SJCRH30 (cell line): ENCODE measurements around the gene CELF1. TPM values are rescaled to one million over a fixed set of nuclear protein-coding genes. Genes with fewer than 3 reads are reported as not detected.
A peak's percentile ranks its signal among the peaks of the same experiment; 100 is the strongest.

Experiments used
- DNase-seq, 2 experiments: peaks; one replicate each; pipeline ENCODE4 v3.0.0-alpha.2; 2015 to 2020
- H3K27ac ChIP-seq: fragments of 250-450 bp; sonication (Bioruptor Pico); 2 replicates; pipeline ENCODE4 v1.5.1; 2020; ENCODE audit warnings: mild to moderate bottlenecking, moderate library complexity
- H3K27me3 ChIP-seq: fragments of 250-450 bp; sonication (Bioruptor Pico); 2 replicates; pipeline ENCODE4 v1.5.1; 2020; ENCODE audit warnings: mild to moderate bottlenecking, moderate library complexity
- H3K36me3 ChIP-seq: fragments of 250-450 bp; sonication (Bioruptor Pico); 2 replicates; pipeline ENCODE4 v1.5.1; 2020; ENCODE audit warnings: mild to moderate bottlenecking, moderate library complexity
- H3K4me1 ChIP-seq: fragments of 250-450 bp; sonication (Bioruptor Pico); 2 replicates; pipeline ENCODE4 v1.5.1; 2020; ENCODE audit warnings: mild to moderate bottlenecking, moderate library complexity
- H3K4me3 ChIP-seq: fragments of 250-450 bp; sonication (Bioruptor Pico); 2 replicates; pipeline ENCODE4 v1.5.1; 2020; ENCODE audit warnings: mild to moderate bottlenecking, moderate library complexity
- H3K9me3 ChIP-seq: fragments of 250-450 bp; sonication (Bioruptor Pico); replicated peaks from 2 replicates; pipeline ENCODE4 v1.5.1; 2020; ENCODE audit warnings: mild to moderate bottlenecking, moderate library complexity
- total RNA-seq: library from RNA; depleted of rRNA; stranded (reverse); fragments of >200 nt; shearing (Covaris generic); gene quantifications from 2 replicates; pipeline ENCODE4 v1.2.3, GENCODE V29; 2014

CELF1 gene
- total RNA-seq, 1 experiment from 2014 or later = 108 TPM

- H3K27me3 ChIP-seq = no peaks in the 10 kb centered on the region
Observed at GRCh38 chr11:47516984-47517853, 35.7 kb downstream of the CELF1 start.

DNA sequence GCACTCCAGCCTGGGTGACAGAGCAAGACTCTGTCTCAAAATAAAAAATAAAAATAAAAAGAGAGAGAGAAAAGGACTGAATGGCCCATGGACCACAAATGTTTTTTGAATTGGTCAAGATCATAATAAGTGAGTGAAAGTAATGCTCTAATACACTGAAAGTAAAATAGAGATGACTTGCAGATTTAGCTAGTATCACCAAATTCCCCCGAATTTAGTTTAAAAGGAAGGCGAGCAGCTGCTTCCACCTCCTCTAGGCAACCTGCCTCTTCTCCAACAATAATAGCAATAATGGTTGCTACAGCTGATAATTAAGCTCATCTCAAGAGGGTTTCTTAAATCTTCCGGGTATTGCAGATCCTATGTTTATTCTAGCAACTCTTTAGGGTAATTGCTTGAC, 36.8 kb downstream of the CELF1 start:
- Histone ChIP-seq H3K9me3 (no peaks in the 10 kb centered on the region), H3K4me1 (peaks cover 17% of the 10 kb centered on the region), H3K4me3 (no peak overlapping the region), H3K27ac (no peak overlapping the region), H3K36me3 (peaks cover 4% of the 10 kb centered on the region; the same call in 1 of the 2 replicates), H3K27me3 (no peaks in the 10 kb centered on the region)
- no peak for DNase-seq

More at GRCh38 chr11:47516984-47517853, 35.7 kb downstream of the CELF1 start:
- DNase-seq = no peak
- Histone ChIP-seq H3K4me3 (no peak overlapping the region), H3K4me1 (peaks cover 17% of the 10 kb centered on the region), H3K36me3 (peaks cover 5% of the 10 kb centered on the region; the same call in 1 of the 2 replicates), H3K9me3 (no peaks in the 10 kb centered on the region), H3K27ac (no peak overlapping the region)

DNA sequence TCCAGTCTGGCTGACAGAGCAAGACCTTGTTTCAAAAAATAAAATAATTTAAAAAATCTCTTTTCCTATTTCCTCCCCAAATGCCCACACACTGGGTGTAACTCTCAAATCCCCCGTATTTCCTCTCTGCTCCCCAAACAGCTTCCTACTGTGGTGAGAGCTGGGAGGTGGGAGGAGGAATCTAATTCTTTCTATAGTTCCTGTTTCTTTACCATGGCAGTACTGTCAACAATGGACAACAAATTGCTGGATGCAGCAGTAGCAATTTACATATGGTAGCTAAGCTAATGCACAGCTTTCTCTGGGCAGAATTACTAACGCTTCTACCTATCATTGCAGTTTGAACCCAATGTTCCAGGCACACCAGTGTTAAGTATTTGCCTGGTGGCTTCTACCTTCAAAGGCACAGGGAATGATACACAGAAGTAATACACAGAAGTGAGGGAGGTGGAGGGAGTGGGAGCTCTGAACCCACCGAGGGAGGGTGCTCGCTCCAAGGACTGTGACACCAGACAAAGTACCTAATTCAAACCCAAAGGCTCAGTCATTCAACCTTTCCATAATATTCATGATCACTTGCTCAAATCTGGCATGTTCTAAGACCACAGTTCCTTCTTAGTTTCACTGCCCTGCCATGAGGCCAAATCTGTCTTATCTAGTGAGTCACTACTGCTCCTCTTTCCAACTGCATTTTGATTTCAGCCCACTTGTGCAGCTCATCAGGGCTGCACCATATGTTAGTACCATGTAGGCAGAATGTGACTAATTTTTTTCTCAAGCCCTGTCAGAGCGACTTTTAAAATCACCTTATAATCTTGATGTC, 37.9 kb downstream of the CELF1 start:
- no peaks in the 10 kb centered on the region for H3K27me3 ChIP-seq
- DNase-seq = peak; percentile 24 to 44
- no peak overlapping the region for H3K27ac ChIP-seq
- H3K4me1 ChIP-seq = peaks cover 17% of the 10 kb centered on the region
- H3K36me3 ChIP-seq = peaks cover 4% of the 10 kb centered on the region; the same call in 1 of the 2 replicates
- no peaks in the 10 kb centered on the region for H3K9me3 ChIP-seq
- no peak overlapping the region for H3K4me3 ChIP-seq

DNA sequence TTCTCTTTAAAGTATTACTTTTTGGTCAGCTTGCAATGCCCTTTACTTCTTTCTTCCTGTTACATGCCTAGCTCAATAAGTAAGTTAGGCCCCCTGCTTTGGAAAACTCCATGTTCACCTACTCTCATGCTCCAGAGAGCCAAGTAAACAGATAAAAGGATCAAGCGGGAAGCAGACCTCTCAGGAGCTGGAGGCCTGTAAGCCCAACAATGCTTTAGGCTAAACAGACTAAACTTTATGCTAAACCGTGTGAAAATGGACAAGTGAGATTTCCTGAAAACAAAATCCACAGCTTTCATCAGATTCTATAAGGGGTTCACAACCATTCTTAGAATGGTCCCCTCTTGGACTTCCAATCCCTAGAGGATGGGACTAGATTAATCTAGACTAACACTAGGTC, 40.2 kb downstream of the CELF1 start:
- Histone ChIP-seq H3K4me1 (peaks cover 18% of the 10 kb centered on the region), H3K4me3 (no peak overlapping the region), H3K27ac (peak overlapping the region; percentile 13; the same call in 1 of the 2 replicates)

GRCh38 chr11:47511917-47512316, 41.0 kb downstream of the CELF1 start:
- no peaks in the 10 kb centered on the region for H3K27me3 ChIP-seq
- no peaks in the 10 kb centered on the region for H3K9me3 ChIP-seq
- H3K36me3 ChIP-seq = peaks cover 4% of the 10 kb centered on the region; the same call in 1 of the 2 replicates
- no peak for DNase-seq
- H3K4me3 ChIP-seq = no peak overlapping the region
- H3K4me1 ChIP-seq = peaks cover 18% of the 10 kb centered on the region
- no peak overlapping the region for H3K27ac ChIP-seq

More for the DNA sequence above, 40.2 kb downstream of the CELF1 start:
- Histone ChIP-seq H3K27me3 (no peaks in the 10 kb centered on the region), H3K9me3 (no peaks in the 10 kb centered on the region), H3K36me3 (peaks cover 4% of the 10 kb centered on the region; the same call in 1 of the 2 replicates)
- DNase-seq = no peak

DNA sequence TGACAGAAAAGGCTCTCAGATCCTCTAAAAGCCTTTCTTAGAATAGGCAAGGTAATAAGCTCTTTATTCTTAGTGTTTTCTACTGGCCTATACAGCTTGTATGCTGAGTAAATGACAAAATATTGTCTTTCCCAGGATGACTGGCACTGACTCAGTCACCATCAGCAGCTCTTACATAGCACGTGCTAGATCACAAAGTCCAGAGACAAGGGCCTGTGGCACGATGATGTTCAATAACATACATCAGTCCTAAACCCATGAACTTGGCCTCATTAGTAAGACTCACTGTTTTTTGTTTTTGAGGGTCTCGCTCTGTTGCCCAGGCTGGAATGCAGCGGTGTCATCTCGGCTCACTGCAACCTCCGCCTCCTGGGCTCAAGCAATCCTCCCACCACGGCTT, 42.7 kb downstream of the CELF1 start:
- no peaks in the 10 kb centered on the region for H3K27me3 ChIP-seq
- DNase-seq = no peak
- H3K27ac ChIP-seq = no peak overlapping the region
- peaks cover 4% of the 10 kb centered on the region; the same call in 1 of the 2 replicates for H3K36me3 ChIP-seq
- H3K4me3 ChIP-seq = no peak overlapping the region
- no peaks in the 10 kb centered on the region for H3K9me3 ChIP-seq
- H3K4me1 ChIP-seq = peaks cover 18% of the 10 kb centered on the region

GRCh38 chr11:47509077-47509536, 43.8 kb downstream of the CELF1 start:
- Histone ChIP-seq H3K9me3 (no peaks in the 10 kb centered on the region), H3K27ac (no peak overlapping the region)

DNA sequence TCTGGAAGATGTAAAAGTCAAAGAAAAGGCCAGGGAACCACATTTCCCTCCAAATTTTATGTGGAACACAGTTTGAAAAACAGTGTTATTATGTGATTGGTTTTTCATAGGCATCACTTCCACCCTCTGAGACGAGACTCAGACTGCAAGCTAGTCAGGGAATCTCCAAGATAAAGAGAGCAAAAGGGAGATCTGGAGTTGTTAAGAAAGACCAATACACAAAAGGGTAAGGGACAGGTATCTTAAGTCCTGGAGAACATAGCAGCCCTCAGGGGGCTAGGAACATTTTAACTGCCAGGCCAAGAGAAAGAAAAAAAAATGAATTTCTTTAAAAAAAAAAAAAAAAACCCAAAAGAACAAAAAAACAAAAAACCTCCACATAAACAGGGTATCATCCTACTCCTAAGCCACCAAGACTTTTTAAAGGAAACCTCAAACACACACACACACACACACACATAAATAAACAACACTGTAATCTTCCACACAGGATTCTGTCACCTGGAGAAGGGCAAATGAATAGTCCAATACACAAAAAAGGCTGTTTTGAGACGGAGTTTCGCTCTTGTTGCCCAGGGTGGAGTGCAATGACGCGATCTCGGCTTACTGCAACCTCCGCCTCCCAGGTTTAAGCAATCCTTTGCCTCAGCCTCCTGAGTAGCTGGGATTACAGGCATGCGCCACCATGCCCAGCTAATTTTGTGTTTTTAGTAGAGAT, 44.5 kb downstream of the CELF1 start:
- Histone ChIP-seq H3K27ac (no peak overlapping the region), H3K9me3 (no peaks in the 10 kb centered on the region), H3K36me3 (peaks cover 4% of the 10 kb centered on the region; the same call in 1 of the 2 replicates), H3K27me3 (no peaks in the 10 kb centered on the region), H3K4me1 (peaks cover 20% of the 10 kb centered on the region), H3K4me3 (no peak overlapping the region)
- DNase-seq = no peak

More at GRCh38 chr11:47509077-47509536, 43.8 kb downstream of the CELF1 start:
- H3K4me3 ChIP-seq = no peak overlapping the region
- H3K36me3 ChIP-seq = peaks cover 4% of the 10 kb centered on the region; the same call in 1 of the 2 replicates
- H3K27me3 ChIP-seq = no peaks in the 10 kb centered on the region
- no peak for DNase-seq
- peaks cover 14% of the 10 kb centered on the region for H3K4me1 ChIP-seq

- peaks cover 20% of the 10 kb centered on the region for H3K4me1 ChIP-seq
- peaks cover 2% of the 10 kb centered on the region; the same call in 1 of the 2 replicates for H3K36me3 ChIP-seq
- H3K9me3 ChIP-seq = no peaks in the 10 kb centered on the region
- no peak overlapping the region for H3K27ac ChIP-seq
- H3K27me3 ChIP-seq = no peaks in the 10 kb centered on the region
- no peak for DNase-seq
- no peak overlapping the region for H3K4me3 ChIP-seq
Observed at GRCh38 chr11:47507563-47508239, 45.2 kb downstream of the CELF1 start.

- no peak for DNase-seq
- peaks cover 25% of the 10 kb centered on the region for H3K4me1 ChIP-seq
- no peak overlapping the region for H3K27ac ChIP-seq
Observed at GRCh38 chr11:47506795-47507562, 46.0 kb downstream of the CELF1 start.

GRCh38 chr11:47506373-47506772, 46.6 kb downstream of the CELF1 start:
- Histone ChIP-seq H3K27me3 (no peaks in the 10 kb centered on the region), H3K27ac (no peak overlapping the region), H3K4me1 (peaks cover 29% of the 10 kb centered on the region), H3K36me3 (no peaks in the 10 kb centered on the region; the same call in 1 of the 2 replicates), H3K9me3 (no peaks in the 10 kb centered on the region), H3K4me3 (no peak overlapping the region)
- peak; percentile 19 to 34 for DNase-seq

More at GRCh38 chr11:47506795-47507562, 46.0 kb downstream of the CELF1 start:
- H3K27me3 ChIP-seq = no peaks in the 10 kb centered on the region
- no peak overlapping the region for H3K4me3 ChIP-seq
- no peaks in the 10 kb centered on the region for H3K9me3 ChIP-seq
- H3K36me3 ChIP-seq = peaks cover 2% of the 10 kb centered on the region; the same call in 1 of the 2 replicates

DNA sequence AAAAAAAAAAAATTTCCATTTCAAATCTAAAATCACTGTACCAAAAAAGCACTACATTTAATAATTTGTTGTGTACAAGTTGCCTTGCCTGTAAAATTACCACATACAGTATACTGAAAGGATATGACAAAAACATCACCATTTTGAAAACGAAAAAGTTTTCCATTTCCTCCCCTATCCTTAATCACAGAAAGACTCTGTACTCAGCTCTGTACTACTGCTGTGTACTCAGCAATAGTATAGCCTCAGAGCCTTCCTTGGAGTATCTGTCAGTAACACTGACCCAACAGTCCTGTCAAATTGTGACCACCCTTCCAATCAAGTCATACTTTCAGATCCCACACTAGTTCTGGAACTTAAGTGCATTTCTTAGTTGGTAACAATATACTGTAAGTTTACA, 48.0 kb downstream of the CELF1 start:
- H3K27ac ChIP-seq = no peak overlapping the region
- H3K4me3 ChIP-seq = no peak overlapping the region
- peaks cover 33% of the 10 kb centered on the region for H3K4me1 ChIP-seq
- H3K36me3 ChIP-seq = peaks cover 4% of the 10 kb centered on the region; the same call in 1 of the 2 replicates
- H3K9me3 ChIP-seq = no peaks in the 10 kb centered on the region
- no peaks in the 10 kb centered on the region for H3K27me3 ChIP-seq
- DNase-seq = no peak

DNA sequence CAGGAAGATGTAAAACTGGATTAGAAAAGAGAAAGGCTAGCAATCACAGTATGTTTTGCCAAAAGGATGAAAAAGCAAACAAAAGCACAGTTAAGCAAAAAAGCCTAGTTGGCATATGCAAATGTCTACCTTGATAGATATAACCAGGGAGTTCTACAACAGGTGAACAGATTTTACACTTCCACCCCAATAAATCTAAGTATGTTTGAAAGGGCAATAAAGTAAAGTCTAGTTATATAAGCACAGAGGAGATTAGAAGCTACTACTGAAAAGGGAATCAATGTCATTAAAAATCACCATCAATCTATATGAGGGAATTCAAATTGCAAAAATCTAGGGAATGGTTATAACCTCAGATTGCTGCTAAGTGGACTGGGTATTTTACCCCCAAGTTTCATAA, 49.7 kb downstream of the CELF1 start:
- Histone ChIP-seq H3K27ac (peak overlapping the region; percentile 69), H3K9me3 (no peaks in the 10 kb centered on the region), H3K4me3 (no peak overlapping the region), H3K4me1 (peaks cover 43% of the 10 kb centered on the region), H3K36me3 (peaks cover 4% of the 10 kb centered on the region; the same call in 1 of the 2 replicates), H3K27me3 (no peaks in the 10 kb centered on the region)
- DNase-seq = no peak
